ENCODE measurements around the gene IL1RN. TPM values are rescaled to one million over a fixed set of nuclear protein-coding genes. Genes with fewer than 3 reads are reported as not detected.

The IL1RN gene
- total and polyA plus RNA-seq, 2 of the 13 experiments (the other 11 are each of a cell fraction or from before 2014, with no cell fraction given), result 21.2 to 101 TPM

DNA sequence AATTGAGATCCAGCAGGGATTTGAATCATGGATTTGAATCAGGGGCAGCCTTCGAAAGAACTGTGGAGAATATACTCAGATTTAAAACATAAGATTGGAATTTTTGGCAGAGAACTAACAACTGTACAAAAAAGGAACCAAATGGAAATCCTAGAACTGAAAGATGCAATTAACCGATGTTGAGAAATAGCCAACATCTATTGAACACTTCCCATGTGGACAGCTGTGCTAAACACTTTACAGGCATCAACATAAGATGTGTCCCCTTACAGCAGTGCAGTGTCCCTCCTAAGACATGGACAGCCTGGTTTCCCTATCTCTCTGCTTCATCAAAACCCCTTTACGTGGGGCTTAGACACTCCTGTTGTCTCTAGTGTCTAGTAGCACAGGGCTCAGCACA, 3.7 kb upstream of the IL1RN start (continued):
- TF ChIP-seq, protein P1, sequence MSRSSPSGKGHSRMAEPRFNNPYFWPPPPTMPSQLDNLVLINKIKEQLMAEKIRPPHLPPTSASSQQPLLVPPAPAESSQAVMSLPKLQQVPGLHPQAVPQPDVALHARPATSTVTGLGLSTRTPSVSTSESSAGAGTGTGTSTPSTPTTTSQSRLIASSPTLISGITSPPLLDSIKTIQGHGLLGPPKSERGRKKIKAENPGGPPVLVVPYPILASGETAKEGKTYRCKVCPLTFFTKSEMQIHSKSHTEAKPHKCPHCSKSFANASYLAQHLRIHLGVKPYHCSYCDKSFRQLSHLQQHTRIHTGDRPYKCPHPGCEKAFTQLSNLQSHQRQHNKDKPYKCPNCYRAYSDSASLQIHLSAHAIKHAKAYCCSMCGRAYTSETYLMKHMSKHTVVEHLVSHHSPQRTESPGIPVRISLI (CRISPR knock-in tag; IDR thresholded peaks at IDR 0.05; ENCODE audit: borderline replicate concordance), result no peak
- TF ChIP-seq ZNF138 (CRISPR knock-in tag; IDR thresholded peaks at IDR 0.05; ENCODE audit: low read depth), result no peak
- no peak for TF ChIP-seq SSRP1 (CRISPR knock-in tag; IDR thresholded peaks at IDR 0.05)
- no peak for TF ChIP-seq ZNF367 (CRISPR knock-in tag; IDR thresholded peaks at IDR 0.05; ENCODE audit: borderline replicate concordance)
- TF ChIP-seq TRIM24 (CRISPR knock-in tag; IDR thresholded peaks at IDR 0.05), result no peak

DNA sequence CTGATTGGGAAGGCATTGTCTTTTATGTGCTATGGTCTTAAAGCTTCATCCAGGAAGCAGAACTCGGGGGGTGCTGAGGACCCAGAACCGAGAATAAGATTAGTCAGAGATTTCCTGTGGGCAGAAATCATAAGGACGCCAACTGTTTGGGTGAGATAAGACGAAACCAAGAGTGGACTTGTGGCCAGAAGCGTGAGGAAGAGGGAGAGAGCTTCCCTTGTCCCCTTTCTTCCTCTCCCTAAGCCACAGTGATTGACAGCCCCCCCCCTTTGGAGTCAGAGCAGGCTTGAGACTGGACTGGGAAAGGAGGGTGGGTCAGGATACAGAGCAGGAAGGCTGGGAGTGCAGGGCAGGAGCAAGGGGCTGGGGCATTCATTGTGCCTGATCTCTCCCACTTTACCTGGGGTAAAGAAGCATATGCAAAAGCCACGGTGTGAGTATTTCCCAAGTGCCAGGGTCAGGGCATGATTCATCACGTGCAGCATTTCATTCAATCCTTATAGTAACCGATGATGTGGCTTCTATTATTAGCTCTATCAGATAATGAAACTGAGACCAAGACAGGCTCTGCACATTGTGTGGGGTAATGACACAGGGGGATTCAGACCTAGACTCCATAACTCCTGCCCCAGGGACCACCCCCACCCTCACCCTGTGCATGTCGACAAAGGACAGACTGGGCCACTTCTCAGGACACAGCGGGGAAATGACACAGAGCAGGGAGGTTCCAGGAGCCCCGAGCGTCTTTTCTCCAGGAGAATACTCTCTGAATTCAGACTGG, 3.0 kb upstream of the IL1RN start:
- Histone ChIP-seq H3K4me1 (ENCODE audit: insufficient read depth, low read length) (peaks cover 80% of the 10 kb centered on the region), H4K20me1 (ENCODE audit: insufficient read depth, low read length) (no peaks in the 10 kb centered on the region), H3K79me2 (ENCODE audit: insufficient read depth, low read length) (peaks cover 21% of the 10 kb centered on the region), H3K36me3 (replicated peaks in 1 of 2; ENCODE audit: control insufficient read depth in 1 of 2, insufficient read depth in 2 of 2, low read length in 2 of 2) (peaks cover 2 to 3% of the 10 kb centered on the region in 2 experiments; a peak in 2 of 5 replicates), H3K4me2 (ENCODE audit: low read depth, low read length) (peak overlapping the region; percentile 95), H2AFZ (ENCODE audit: low read length) (no peak overlapping the region), H3K4me3 (replicated peaks in 1 of 3; ENCODE audit: insufficient read depth in 1 of 3, low read depth in 2 of 3, low read length in 3 of 3) (no peak overlapping the region), H3K27ac (ENCODE audit: extremely low read length, insufficient read depth, low read length) (peak overlapping the region; percentile 92), H3K9ac (ENCODE audit: insufficient read depth, low read depth, low read length) (no peak overlapping the region), H3K27me3 (ENCODE audit: control insufficient read depth in 1 of 2, insufficient read depth in 2 of 2, low read length in 2 of 2) (peaks cover 0 to 6% of the 10 kb centered on the region in 2 experiments; a peak in 2 of 5 replicates), H3K9me3 (ENCODE audit: low read length) (no peaks in the 10 kb centered on the region)
- ATAC-seq (no peak), DNase-seq (ENCODE audit: low spot score) (peak; percentile 23), FAIRE-seq (no peak)
- intact Hi-C loops (cut with micrococcal nuclease; ENCODE audit: unreplicated experiment), result no loop called here
- 67% methylated on average over 12 of the region's 12 CpGs for WGBS (ENCODE audit: low lambda C conversion rate)
- BruUV-seq (replicated peaks), result no TSS peak
- in situ Hi-C loops (cut with HindIII; ENCODE audit: extremely low pct_ligation_motif_present, low pct_unique_long_range_greater_than_20kb), result no loop called here
- POLR2A ChIA-PET, result interaction anchor here (1.0 to 5.8 kb wide), 7 partner anchors 11 to 56 kb away, joined by 3 to 45 read pairs (median 4); no protein-coding TSS in a partner anchor
- CTCF ChIA-PET (ENCODE audit: low intra/inter-chr PET ratio, low total read pairs), result no interaction called here
- TF ChIP-seq DNMT3B (CRISPR knock-in tag; conservative IDR thresholded peaks at IDR 0.05), result 0 out of 2 replicates have a peak, but pooled peaks have one; percentile 43
- TF ChIP-seq SSRP1 (CRISPR knock-in tag; IDR thresholded peaks at IDR 0.05), result 0 out of 2 replicates have a peak, but pooled peaks have one; percentile 34
- TF ChIP-seq, protein P2, sequence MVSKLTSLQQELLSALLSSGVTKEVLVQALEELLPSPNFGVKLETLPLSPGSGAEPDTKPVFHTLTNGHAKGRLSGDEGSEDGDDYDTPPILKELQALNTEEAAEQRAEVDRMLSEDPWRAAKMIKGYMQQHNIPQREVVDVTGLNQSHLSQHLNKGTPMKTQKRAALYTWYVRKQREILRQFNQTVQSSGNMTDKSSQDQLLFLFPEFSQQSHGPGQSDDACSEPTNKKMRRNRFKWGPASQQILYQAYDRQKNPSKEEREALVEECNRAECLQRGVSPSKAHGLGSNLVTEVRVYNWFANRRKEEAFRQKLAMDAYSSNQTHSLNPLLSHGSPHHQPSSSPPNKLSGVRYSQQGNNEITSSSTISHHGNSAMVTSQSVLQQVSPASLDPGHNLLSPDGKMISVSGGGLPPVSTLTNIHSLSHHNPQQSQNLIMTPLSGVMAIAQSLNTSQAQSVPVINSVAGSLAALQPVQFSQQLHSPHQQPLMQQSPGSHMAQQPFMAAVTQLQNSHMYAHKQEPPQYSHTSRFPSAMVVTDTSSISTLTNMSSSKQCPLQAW (CRISPR knock-in tag; IDR thresholded peaks at IDR 0.05), result peak; percentile 16; the same call in 1 of the 2 replicates
- TF ChIP-seq, protein P3, sequence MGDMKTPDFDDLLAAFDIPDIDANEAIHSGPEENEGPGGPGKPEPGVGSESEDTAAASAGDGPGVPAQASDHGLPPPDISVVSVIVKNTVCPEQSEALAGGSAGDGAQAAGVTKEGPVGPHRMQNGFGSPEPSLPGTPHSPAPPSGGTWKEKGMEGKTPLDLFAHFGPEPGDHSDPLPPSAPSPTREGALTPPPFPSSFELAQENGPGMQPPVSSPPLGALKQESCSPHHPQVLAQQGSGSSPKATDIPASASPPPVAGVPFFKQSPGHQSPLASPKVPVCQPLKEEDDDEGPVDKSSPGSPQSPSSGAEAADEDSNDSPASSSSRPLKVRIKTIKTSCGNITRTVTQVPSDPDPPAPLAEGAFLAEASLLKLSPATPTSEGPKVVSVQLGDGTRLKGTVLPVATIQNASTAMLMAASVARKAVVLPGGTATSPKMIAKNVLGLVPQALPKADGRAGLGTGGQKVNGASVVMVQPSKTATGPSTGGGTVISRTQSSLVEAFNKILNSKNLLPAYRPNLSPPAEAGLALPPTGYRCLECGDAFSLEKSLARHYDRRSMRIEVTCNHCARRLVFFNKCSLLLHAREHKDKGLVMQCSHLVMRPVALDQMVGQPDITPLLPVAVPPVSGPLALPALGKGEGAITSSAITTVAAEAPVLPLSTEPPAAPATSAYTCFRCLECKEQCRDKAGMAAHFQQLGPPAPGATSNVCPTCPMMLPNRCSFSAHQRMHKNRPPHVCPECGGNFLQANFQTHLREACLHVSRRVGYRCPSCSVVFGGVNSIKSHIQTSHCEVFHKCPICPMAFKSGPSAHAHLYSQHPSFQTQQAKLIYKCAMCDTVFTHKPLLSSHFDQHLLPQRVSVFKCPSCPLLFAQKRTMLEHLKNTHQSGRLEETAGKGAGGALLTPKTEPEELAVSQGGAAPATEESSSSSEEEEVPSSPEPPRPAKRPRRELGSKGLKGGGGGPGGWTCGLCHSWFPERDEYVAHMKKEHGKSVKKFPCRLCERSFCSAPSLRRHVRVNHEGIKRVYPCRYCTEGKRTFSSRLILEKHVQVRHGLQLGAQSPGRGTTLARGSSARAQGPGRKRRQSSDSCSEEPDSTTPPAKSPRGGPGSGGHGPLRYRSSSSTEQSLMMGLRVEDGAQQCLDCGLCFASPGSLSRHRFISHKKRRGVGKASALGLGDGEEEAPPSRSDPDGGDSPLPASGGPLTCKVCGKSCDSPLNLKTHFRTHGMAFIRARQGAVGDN (CRISPR knock-in tag; IDR thresholded peaks at IDR 0.05), result peak; percentile 26; the same call in 1 of the 2 replicates
- no peak for TF ChIP-seq ZBTB7A (CRISPR knock-in tag; IDR thresholded peaks at IDR 0.05)
- TF ChIP-seq ZNF460 (CRISPR knock-in tag; IDR thresholded peaks at IDR 0.05; ENCODE audit: borderline replicate concordance), result no peak
- TF ChIP-seq RFX5 (IDR thresholded peaks at IDR 0.05; ENCODE audit: low read depth, low read length), result peak; percentile 87
- peak; percentile 77 for TF ChIP-seq ZBTB38 (CRISPR knock-in tag; IDR thresholded peaks at IDR 0.05)
- TF ChIP-seq ZNF598 (CRISPR knock-in tag; IDR thresholded peaks at IDR 0.05; ENCODE audit: borderline replicate concordance), result 0 out of 2 replicates have a peak, but pooled peaks have one; percentile 41
- TF ChIP-seq FOSL2 (CRISPR knock-in tag; IDR thresholded peaks at IDR 0.05), result peak; percentile 50
- TF ChIP-seq KDM1A (CRISPR knock-in tag; IDR thresholded peaks at IDR 0.05), result no peak
- TF ChIP-seq NFIB (CRISPR knock-in tag; IDR thresholded peaks at IDR 0.05; ENCODE audit: borderline replicate concordance), result no peak
